B cell (primary cell): ENCODE measurements around the gene WDR13. TPM values are rescaled to one million over a fixed set of nuclear protein-coding genes. Genes with fewer than 3 reads are reported as not detected.

ENCODE experiments used
- ATAC-seq: fragments of 200-7000 bp; cut with Tn5 transposase; one replicate; pipeline ENCODE4 v1.10.0; 2021; ENCODE audit warnings: low read depth, mild to moderate bottlenecking, moderate number of reproducible peaks, moderate library complexity
- CTCF ChIA-PET: fragments of 350-600 bp; sonication (Branson Sonifier 250); formaldehyde crosslinking; loops from one replicate; lab custom pipeline; 2021; ENCODE audit warnings: antibody characterized with exemption, inconsistent platforms; lab: Charles Lee
- POLR2A ChIA-PET: fragments of 350-600 bp; sonication (Branson Sonifier 250); formaldehyde crosslinking; loops from one replicate; lab custom pipeline; 2021; ENCODE audit warnings: antibody characterized with exemption; lab: Charles Lee
- DNase-seq: peaks from one replicate; pipeline ENCODE4 v3.0.0; 2013
- H2AFZ ChIP-seq: 2 replicates; pipeline ENCODE4 v1.6.1; 2012; ENCODE audit warnings: mild to moderate bottlenecking, low read depth, low read length; ENCODE audit not compliant: insufficient read depth, poor library complexity, severe bottlenecking
- H3K27ac ChIP-seq, 2 donors: 1 replicate in 1 of 2; 2 replicates in 1 of 2; pipeline ENCODE4 v1.5.1; 2012 to 2013; ENCODE audit warnings: low read length in 2 of 2, mild to moderate bottlenecking in 2 of 2, moderate library complexity in 1 of 2
- H3K27me3 ChIP-seq, 4 experiments: fragments of 200-600 bp in 1 of 4; sonication (generic) in 1 of 4; replicated peaks in 1 of 4; 1 replicate in 2 of 4; 2 replicates in 2 of 4; pipeline versions ENCODE4 v1.6.1 to v1.7.0; 2013 to 2016; ENCODE audit warnings: low read length in 3 of 4, mild to moderate bottlenecking in 2 of 4, mixed read lengths in 1 of 4, moderate library complexity in 1 of 4; ENCODE audit not compliant: insufficient read depth in 4 of 4, control insufficient read depth in 3 of 4; ENCODE audit errors: control extremely low read depth in 1 of 4
- H3K36me3 ChIP-seq, 2 experiments: replicated peaks in 1 of 2; 1 replicate in 1 of 2; 2 replicates in 1 of 2; pipeline versions ENCODE4 v1.6.1 to v1.7.1; 2013; ENCODE audit warnings: low read length in 1 of 2; ENCODE audit not compliant: insufficient read depth in 2 of 2, control insufficient read depth in 1 of 2; ENCODE audit errors: control extremely low read depth in 1 of 2, extremely low read depth in 1 of 2
- H3K4me1 ChIP-seq, 2 donors: fragments of 200-600 bp in 1 of 2; sonication (generic) in 1 of 2; 1 replicate in 1 of 2; 2 replicates in 1 of 2; pipeline versions ENCODE4 v1.5.1 to v1.6.1; 2013 to 2017; ENCODE audit warnings: low read length in 2 of 2; ENCODE audit not compliant: control insufficient read depth in 2 of 2, insufficient read depth in 2 of 2
- H3K4me2 ChIP-seq: replicated peaks from 2 replicates; pipeline ENCODE3; 2012; ENCODE audit warnings: mild to moderate bottlenecking, low read depth, low read length; ENCODE audit not compliant: poor library complexity, severe bottlenecking
- H3K4me3 ChIP-seq, 5 experiments: fragments of 200-600 bp in 1 of 5; sonication (generic) in 1 of 5; 1 replicate in 3 of 5; 2 replicates in 2 of 5; pipeline versions ENCODE4 v1.5.1 to v1.7.0; 2011 to 2016; ENCODE audit warnings: low read length in 4 of 5, mild to moderate bottlenecking in 4 of 5, low read depth in 2 of 5, control low read depth in 1 of 5, moderate library complexity in 1 of 5; ENCODE audit not compliant: insufficient read depth in 1 of 5; ENCODE audit errors: control extremely low read depth in 1 of 5, extremely low read depth in 1 of 5
- H3K79me2 ChIP-seq: fragments of 200-600 bp; sonication (generic); one replicate; pipeline ENCODE4 v1.6.0; 2016; ENCODE audit warnings: low read length; ENCODE audit not compliant: control insufficient read depth, insufficient read depth
- H3K9ac ChIP-seq: fragments of 200-600 bp; sonication (generic); 2 replicates; pipeline ENCODE4 v1.6.1; 2017; ENCODE audit warnings: mild to moderate bottlenecking, low read length, moderate library complexity
- H3K9me3 ChIP-seq, 3 donors: one replicate each; pipeline versions ENCODE4 v1.6.1 to v1.7.1; 2013; ENCODE audit warnings: low read length in 2 of 3; ENCODE audit not compliant: control insufficient read depth in 2 of 3, insufficient read depth in 1 of 3; ENCODE audit errors: control extremely low read depth in 1 of 3
- H4K20me1 ChIP-seq: 2 replicates; pipeline ENCODE4 v1.6.0; 2012; ENCODE audit warnings: mild to moderate bottlenecking, low read length; ENCODE audit not compliant: insufficient read depth, control insufficient read depth, poor library complexity, severe bottlenecking
- H3K27ac Mint-ChIP-seq: one replicate; pipeline ENCODE4 v1.8.0; 2021; ENCODE audit warnings: mixed read lengths
- H3K27me3 Mint-ChIP-seq: one replicate; pipeline ENCODE4 v1.8.0; 2021; ENCODE audit warnings: mixed read lengths
- H3K4me1 Mint-ChIP-seq: one replicate; pipeline ENCODE4 v1.8.0; 2021; ENCODE audit warnings: mixed read lengths
- H3K4me3 Mint-ChIP-seq: one replicate; pipeline ENCODE4 v1.8.0; 2021; ENCODE audit warnings: mixed read lengths
- H3K9me3 Mint-ChIP-seq: one replicate; pipeline ENCODE4 v1.8.0; 2022; ENCODE audit warnings: mixed read lengths; ENCODE audit not compliant: insufficient read depth
- CTCF ChIP-seq: fragments of 200-600 bp; IDR thresholded peaks from one replicate; pipeline ENCODE4 v1.8.0; 2022; ENCODE audit warnings: antibody characterized with exemption, mild to moderate bottlenecking
- EZH2 ChIP-seq: IDR thresholded peaks from 2 replicates; pipeline ENCODE4 v1.6.1; 2012; ENCODE audit warnings: borderline replicate concordance, low read depth, mild to moderate bottlenecking, moderate library complexity, low read length; ENCODE audit not compliant: insufficient read depth, poor library complexity, severe bottlenecking
- WGBS: methylation state at CpG from one replicate; pipeline ENCODE4 v1.1.5; 2013; ENCODE audit warnings: missing lambda C conversion rate; ENCODE audit not compliant: insufficient coverage; 5-methylcytosine and 5-hydroxymethylcytosine counted together
- intact Hi-C: fragments of 100-400 bp; cut with micrococcal nuclease; formaldehyde crosslinking; loops from one replicate; pipeline ENCODE4 v1.10.0; 2022
- polyA plus RNA-seq: library from polyadenylated mRNA; depleted of rRNA; stranded (reverse); fragments of >200 nt; gene quantifications from 2 replicates; pipeline ENCODE4 v1.2.3, GENCODE V29; 2012
- total RNA-seq, 2 donors: library from RNA; stranded (reverse); fragments of 120-200 nt in 1 of 2; gene quantifications; 1 replicate in 1 of 2; 2 replicates in 1 of 2; pipeline versions ENCODE4 v1.2.3 to v1.2.4, GENCODE V29; 2013 to 2022

The WDR13 gene
- total and polyA plus RNA-seq, 2 donors (not counting 1 experiment from before 2014, with no cell fraction given) = 85.1 to 257 TPM

GRCh38 chrX:48645669-48646068 lies 48.4 kb downstream of the WDR13 start:
- Mint-ChIP-seq H3K4me1 (no peaks in the 10 kb centered on the region), H3K4me3 (no peak overlapping the region), H3K27ac (no peak overlapping the region), H3K27me3 (no peaks in the 10 kb centered on the region), H3K9me3 (no peaks in the 10 kb centered on the region)
- CTCF ChIA-PET = no interaction called here
- 93% methylated on average over 2 of the region's 7 CpGs for WGBS
- H3K27me3 ChIP-seq = no peaks in the 10 kb centered on the region
- DNase-seq (no peak), ATAC-seq (no peak)
- no peaks in the 10 kb centered on the region for H3K36me3 ChIP-seq
- POLR2A ChIA-PET = no interaction called here
- no peaks in the 10 kb centered on the region for H3K9me3 ChIP-seq
- H2AFZ ChIP-seq = no peak overlapping the region
- no peak overlapping the region for H3K4me3 ChIP-seq
- H3K4me1 ChIP-seq = no peaks in the 10 kb centered on the region
- H3K27ac ChIP-seq = no peak overlapping the region
- H4K20me1 ChIP-seq = no peaks in the 10 kb centered on the region
- intact Hi-C loops = loop anchor here (5.0 kb wide), 2 partner anchors 247 to 1192 kb away; no protein-coding TSS in a partner anchor
- TF ChIP-seq CTCF = no peak
- TF ChIP-seq EZH2 = no peak
- no peaks in the 10 kb centered on the region for H3K79me2 ChIP-seq
- no peak overlapping the region for H3K4me2 ChIP-seq
- no peak overlapping the region for H3K9ac ChIP-seq

- peak; percentile 73 for ATAC-seq
- H3K9me3 ChIP-seq = no peaks in the 10 kb centered on the region
- H3K79me2 ChIP-seq = no peaks in the 10 kb centered on the region
- H3K36me3 ChIP-seq = no peaks in the 10 kb centered on the region
- no peak overlapping the region for H3K27ac ChIP-seq
- no peaks in the 10 kb centered on the region for H4K20me1 ChIP-seq
- Mint-ChIP-seq H3K4me1 (no peaks in the 10 kb centered on the region), H3K27me3 (no peaks in the 10 kb centered on the region), H3K27ac (peak overlapping the region; percentile 70), H3K9me3 (no peaks in the 10 kb centered on the region), H3K4me3 (no peak overlapping the region)
- no peaks in the 10 kb centered on the region for H3K4me1 ChIP-seq
- ChIA-PET POLR2A (no interaction called here), CTCF (interaction anchor here (0.6 to 2.3 kb wide), 33 partner anchors 15 to 1226 kb away, joined by 3 to 20 read pairs (median 4); partner anchors contain the start of genes GRIPAP1, HDAC6, KCND1 and PQBP1)
- no peak overlapping the region for H3K4me3 ChIP-seq
- TF ChIP-seq CTCF = peak; percentile 65
- TF ChIP-seq EZH2 = no peak
- intact Hi-C loops = loop anchor here (1.0 to 5.0 kb wide), 5 partner anchors 48 to 1189 kb away; partner anchors contain the start of genes SUV39H1 and TFE3
- 25% methylated on average over 2 of the region's 6 CpGs for WGBS
- H2AFZ ChIP-seq = no peak overlapping the region
- H3K27me3 ChIP-seq = no peaks in the 10 kb centered on the region
- H3K4me2 ChIP-seq = no peak overlapping the region
- H3K9ac ChIP-seq = no peak overlapping the region
- DNase-seq = peak; percentile 60
Observed at GRCh38 chrX:48648336-48648751, 51.1 kb downstream of the WDR13 start.
